ENCODE measurements around the gene REX1BD.
A peak's percentile ranks its signal among the peaks of the same experiment; 100 is the strongest.

REX1BD gene

GRCh38 chr19:18603958-18604819 lies 15.6 kb downstream of the REX1BD start:
- Histone ChIP-seq H3K4me3 (peak overlapping the region; percentile 71), H3K27ac (peak overlapping the region in 1 of 2 donors; percentile 76)
- DNase-seq (ENCODE audit: low spot score), result no peak
- TF ChIP-seq CTCF (IDR thresholded peaks at IDR 0.05), result no peak

- Histone ChIP-seq H3K27ac (peak overlapping the region in 1 of 2 donors; percentile 76), H3K4me3 (peak overlapping the region; percentile 71)
- no peak for TF ChIP-seq CTCF (IDR thresholded peaks at IDR 0.05)
- DNase-seq (ENCODE audit: low spot score), result no peak
These were observed 16.2 kb downstream of the REX1BD start for GRCh38 chr19:18604820-18605159.

GRCh38 chr19:18605196-18605545 lies 16.6 kb downstream of the REX1BD start:
- DNase-seq (ENCODE audit: low spot score), result no peak
- TF ChIP-seq CTCF (IDR thresholded peaks at IDR 0.05), result no peak
- Histone ChIP-seq H3K27ac (peak overlapping the region in 1 of 2 donors; percentile 76), H3K4me3 (peak overlapping the region; percentile 71)

- DNase-seq (ENCODE audit: low spot score), result no peak
- H3K4me3 ChIP-seq, result peak overlapping the region; percentile 71
- TF ChIP-seq CTCF (IDR thresholded peaks at IDR 0.05), result no peak
- H3K27ac ChIP-seq, result peak overlapping the region in 1 of 2 donors; percentile 76
These were observed 17.1 kb downstream of the REX1BD start for GRCh38 chr19:18605546-18606280.

- Histone ChIP-seq H3K4me3 (peak within 1 kb of the TSS; percentile 71), H3K27ac (peak within 1 kb of the TSS in 1 of 2 donors; percentile 76)
- no peak for DNase-seq (ENCODE audit: low spot score)
- TF ChIP-seq CTCF (IDR thresholded peaks at IDR 0.05), result no peak
These were observed 18.0 kb downstream of the REX1BD start, which contains the start of gene CRLF1 for GRCh38 chr19:18606281-18607225. TSS of gene CRLF1 (minus strand) at chr19:18606799. CDS start at chr19:18606656, 143 bp downstream.

- no peak for DNase-seq (ENCODE audit: low spot score)
- H3K4me3 ChIP-seq, result peak overlapping the region; percentile 71
- H3K27ac ChIP-seq, result peak overlapping the region in 1 of 2 donors; percentile 72
- TF ChIP-seq CTCF (IDR thresholded peaks at IDR 0.05), result no peak
These were observed 18.9 kb downstream of the REX1BD start for GRCh38 chr19:18607226-18608101.
